GM18505 (cell line): ENCODE data around the gene GOT1.
A peak's percentile ranks its signal among the peaks of the same experiment; 100 is the strongest.

Experiments used
- ATAC-seq: cut with Tn5 transposase; IDR thresholded peaks from one replicate; pipeline ENCODE4 v1.9.1; 2021; ENCODE audit not compliant: unreplicated experiment
- POLR2A ChIP-seq: IDR thresholded peaks from 4 replicates; pipeline ENCODE4 v1.6.1; 2011; ENCODE audit warnings: borderline replicate concordance; ENCODE audit not compliant: insufficient read depth, insufficient read length; ENCODE audit errors: extremely low read depth

GOT1 gene

DNA sequence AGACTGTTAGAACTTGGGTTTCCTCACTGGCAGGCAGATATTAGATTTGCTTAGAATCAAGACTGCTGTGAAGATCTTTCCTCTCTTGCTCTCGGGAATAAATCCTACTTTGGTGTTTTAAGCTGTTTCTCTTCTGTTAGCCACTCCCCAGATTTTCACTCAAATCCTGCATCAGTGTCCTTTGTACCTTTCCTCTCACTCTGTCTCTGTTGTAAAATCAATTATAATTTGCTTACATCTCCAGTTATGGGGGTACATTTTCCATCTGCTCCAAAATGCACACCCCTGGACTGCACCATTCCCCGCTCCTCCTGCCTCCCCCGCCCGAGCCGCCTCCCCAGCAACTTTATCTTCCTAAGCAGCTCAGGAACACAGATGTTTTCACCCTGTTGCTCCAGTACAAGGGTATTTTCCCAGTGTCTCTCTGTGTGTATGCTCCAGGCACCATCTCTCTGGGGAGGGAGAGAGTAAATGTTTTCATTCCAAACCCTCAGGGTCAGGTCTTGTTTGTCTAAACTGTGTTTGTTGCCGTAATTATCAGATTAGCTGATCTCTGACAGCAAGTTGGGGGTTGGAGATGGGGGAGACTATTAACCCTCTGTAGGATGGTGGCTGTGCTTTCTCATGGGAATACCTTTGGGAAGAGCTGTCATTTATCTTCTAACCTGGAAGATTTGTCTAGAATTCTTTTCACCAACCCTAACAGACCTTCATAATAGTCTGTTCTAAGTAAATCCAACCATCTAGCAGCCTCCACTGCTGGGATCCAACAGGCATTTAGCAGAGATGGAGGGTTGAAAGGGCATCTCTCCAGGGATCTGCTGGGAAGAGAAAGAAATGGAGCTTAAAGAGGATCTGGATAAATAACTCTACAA, 20.4 kb upstream of the GOT1 start:
- TF ChIP-seq POLR2A = no peak
- no peak for ATAC-seq

- no peak for ATAC-seq
- no peak for TF ChIP-seq POLR2A
These were observed 19.7 kb upstream of the GOT1 start for GRCh38 chr10:99450156-99450555.

DNA sequence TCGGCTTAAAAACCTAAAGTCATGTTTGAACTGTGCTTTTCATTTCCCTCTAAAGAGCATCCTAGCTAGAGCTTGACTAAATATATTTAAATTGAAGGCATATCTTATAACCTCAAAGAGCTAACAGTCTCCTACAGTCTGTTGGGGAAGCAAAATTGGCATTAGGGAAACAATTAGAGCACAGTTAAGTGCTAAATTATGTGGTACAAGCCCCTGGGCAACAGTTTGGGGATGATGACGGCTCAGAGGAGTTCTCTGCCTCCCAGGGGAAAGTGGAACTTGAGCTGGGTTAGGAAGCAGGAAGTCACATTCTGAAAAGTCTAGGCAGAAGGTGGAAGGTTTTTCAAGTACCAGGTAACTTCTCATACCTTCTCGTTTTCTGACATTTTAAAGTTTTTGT, 18.6 kb upstream of the GOT1 start:
- no peak for ATAC-seq

GRCh38 chr10:99444383-99445045, 14.1 kb upstream of the GOT1 start:
- TF ChIP-seq POLR2A = no peak
- no peak for ATAC-seq

More for the DNA sequence above, 18.6 kb upstream of the GOT1 start:
- no peak for TF ChIP-seq POLR2A

- no peak for ATAC-seq
- TF ChIP-seq POLR2A = no peak
These were observed 13.1 kb upstream of the GOT1 start for GRCh38 chr10:99443500-99443899.

DNA sequence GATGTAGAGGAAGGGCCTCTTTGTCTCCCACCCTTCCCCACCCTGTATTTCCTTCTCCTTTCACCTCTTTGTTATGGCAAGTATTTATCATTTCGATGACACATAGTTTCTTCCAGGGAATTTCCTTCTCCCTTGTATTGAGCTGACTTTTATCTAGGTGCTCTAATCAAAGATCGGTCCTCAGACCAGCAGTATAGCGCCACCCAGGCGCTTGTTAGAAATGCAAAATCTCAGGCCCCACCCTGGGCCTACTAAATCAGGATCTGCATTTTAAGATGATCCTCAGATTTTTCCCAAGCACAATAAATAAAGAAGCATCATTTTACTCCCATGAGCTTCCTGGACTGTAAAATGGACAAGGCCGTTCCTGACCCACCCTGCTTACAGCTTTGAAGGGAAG, 12.0 kb upstream of the GOT1 start:
- TF ChIP-seq POLR2A = no peak
- no peak for ATAC-seq

- TF ChIP-seq POLR2A = no peak
- no peak for ATAC-seq
These were observed 8.5 kb upstream of the GOT1 start for GRCh38 chr10:99438890-99439289.

DNA sequence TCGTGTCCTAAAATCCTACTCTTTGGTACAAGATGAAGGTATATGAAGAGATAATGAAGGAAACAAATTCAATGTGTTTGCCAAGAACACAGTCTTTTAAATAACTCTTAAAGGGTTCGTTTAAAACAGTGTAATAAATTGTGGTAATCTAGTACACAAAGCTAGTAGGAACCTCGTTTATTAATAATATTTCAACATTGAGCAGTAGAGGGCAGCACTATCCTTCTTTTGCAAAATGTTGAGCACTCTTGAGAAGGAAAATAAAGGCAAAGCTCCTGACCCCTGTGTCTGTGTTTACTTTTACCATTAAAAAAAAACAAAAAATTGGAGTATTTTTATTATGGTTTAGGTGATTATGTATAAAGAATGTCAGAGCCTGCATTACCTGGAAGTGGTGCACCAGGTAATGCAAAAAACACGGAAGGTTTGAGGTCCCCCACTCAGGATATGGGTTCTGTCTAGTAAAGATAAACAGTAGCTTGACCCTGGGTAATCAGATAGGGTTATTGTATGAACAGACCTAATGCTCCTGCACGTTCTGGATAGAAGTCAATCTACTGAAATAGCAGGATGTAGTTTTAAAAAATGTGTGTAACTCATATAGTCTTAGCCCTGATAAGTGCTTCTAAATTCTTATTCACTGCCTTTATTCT, 5.7 kb upstream of the GOT1 start:
- TF ChIP-seq POLR2A = no peak
- no peak for ATAC-seq

DNA sequence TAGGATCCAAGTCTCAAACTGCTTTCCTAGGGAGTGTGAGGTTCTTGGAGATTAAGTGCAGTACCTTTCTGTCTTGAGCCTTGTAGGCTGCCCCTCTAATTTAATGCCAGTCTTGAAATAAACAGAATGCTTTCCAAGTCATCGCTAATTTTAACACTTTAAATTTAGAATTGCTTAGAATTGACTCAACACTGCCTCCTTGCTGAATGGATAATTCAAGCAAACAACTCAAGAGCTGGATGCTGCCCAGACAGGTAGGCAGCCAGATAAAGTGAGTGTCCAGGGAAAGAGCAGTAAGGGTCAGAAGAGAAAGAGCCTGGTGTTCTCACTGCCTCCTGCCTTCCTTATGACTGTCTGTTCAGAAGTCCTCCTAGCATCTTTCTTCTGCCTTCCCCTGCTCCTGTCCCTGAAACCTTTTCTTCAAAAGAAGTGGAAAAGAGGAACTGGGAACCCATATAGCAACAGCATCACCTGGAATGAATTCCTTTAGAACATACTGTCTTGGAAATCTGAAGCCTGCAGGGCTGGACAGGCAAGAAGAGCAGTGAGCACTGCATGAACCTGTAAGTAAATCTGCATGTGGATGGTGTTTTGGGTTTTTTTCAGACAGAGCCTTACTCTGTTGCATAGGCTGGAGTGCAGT, 3.1 kb upstream of the GOT1 start:
- TF ChIP-seq POLR2A = no peak

GRCh38 chr10:99432881-99433280, 2.5 kb upstream of the GOT1 start:
- ATAC-seq = no peak
- no peak for TF ChIP-seq POLR2A

More for the DNA sequence above, 3.1 kb upstream of the GOT1 start:
- ATAC-seq = no peak

DNA sequence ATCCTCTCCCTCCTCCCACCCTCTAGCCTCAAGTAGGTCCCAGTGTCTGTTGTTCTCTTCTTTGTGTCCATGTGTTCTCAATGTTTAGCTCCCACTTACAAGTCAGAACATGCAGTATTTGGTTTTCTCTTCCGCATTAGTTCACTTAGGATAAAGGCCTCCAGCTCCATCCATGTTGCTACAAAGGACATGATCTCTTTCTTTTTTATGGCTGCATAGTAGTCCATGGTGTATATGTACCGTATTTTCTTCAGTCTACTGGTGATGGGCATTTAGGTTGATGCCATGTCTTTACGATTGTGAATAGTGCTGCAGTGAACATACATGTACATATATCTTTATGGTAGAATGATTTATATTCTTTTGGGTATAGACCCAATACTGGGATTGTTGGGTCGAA, 1.6 kb upstream of the GOT1 start:
- no peak for ATAC-seq

GRCh38 chr10:99431190-99431760, 851 bp upstream of the GOT1 start:
- TF ChIP-seq POLR2A = no peak
- ATAC-seq = peak; percentile 4

More for the DNA sequence above, 1.6 kb upstream of the GOT1 start:
- TF ChIP-seq POLR2A = no peak

- ATAC-seq = peak; percentile 18
These were observed 341 bp downstream of the GOT1 start for GRCh38 chr10:99430116-99430450.

More at GRCh38 chr10:99430116-99430450, 341 bp downstream of the GOT1 start:
- TF ChIP-seq POLR2A = no peak
